OCI-LY1 (cell line): Measurements from ENCODE around the gene PRSS21.
A peak's percentile ranks its signal among the peaks of the same experiment; 100 is the strongest.

Experiments
- H2AFZ ChIP-seq: fragments of 200-600 bp; sonication (generic), shearing (Covaris generic); 2 replicates; pipeline ENCODE4 v1.6.0; 2014; ENCODE audit warnings: antibody characterized with exemption, mild to moderate bottlenecking, low read length
- H3F3A ChIP-seq: fragments of 200-600 bp; sonication (generic), shearing (Covaris generic); 2 replicates; pipeline ENCODE4 v1.6.0; 2014; ENCODE audit warnings: mild to moderate bottlenecking, antibody characterized with exemption, low read length, moderate library complexity; ENCODE audit not compliant: insufficient read depth
- H3K27ac ChIP-seq: fragments of 200-600 bp; sonication (generic); 2 replicates; pipeline ENCODE4 v1.5.1; 2014; ENCODE audit warnings: low read length, mixed run types, mild to moderate bottlenecking, low read depth; ENCODE audit not compliant: poor library complexity, severe bottlenecking
- H3K27me3 ChIP-seq: fragments of 200-600 bp; sonication (generic); 2 replicates; pipeline ENCODE4 v1.6.0; 2014; ENCODE audit warnings: antibody characterized with exemption, mild to moderate bottlenecking, low read length, moderate library complexity; ENCODE audit not compliant: insufficient read depth
- H3K36me3 ChIP-seq: fragments of 200-600 bp; sonication (generic); 2 replicates; pipeline ENCODE4 v1.6.1; 2014; ENCODE audit warnings: mild to moderate bottlenecking, antibody characterized with exemption, low read length, moderate library complexity, mixed read lengths; ENCODE audit not compliant: insufficient read depth
- H3K4me1 ChIP-seq: fragments of 200-600 bp; sonication (generic); 2 replicates; pipeline ENCODE4 v1.5.1; 2014; ENCODE audit warnings: mild to moderate bottlenecking, low read length, moderate library complexity; ENCODE audit not compliant: insufficient read depth, severe bottlenecking
- H3K4me2 ChIP-seq: fragments of 200-600 bp; sonication (generic), shearing (Covaris generic); 2 replicates; pipeline ENCODE4 v1.6.1; 2014; ENCODE audit warnings: low read length
- H3K4me3 ChIP-seq: fragments of 200-600 bp; sonication (generic); 2 replicates; pipeline ENCODE4 v1.5.1; 2014; ENCODE audit warnings: low read length, low read depth, mild to moderate bottlenecking, mixed read lengths; ENCODE audit not compliant: poor library complexity, severe bottlenecking
- H3K79me2 ChIP-seq: fragments of 200-600 bp; shearing (Covaris generic); 2 replicates; pipeline ENCODE4 v1.6.1; 2016; ENCODE audit warnings: mixed run types, low read length, mixed read lengths; ENCODE audit not compliant: insufficient read depth
- H3K9ac ChIP-seq: fragments of 200-600 bp; sonication (generic), shearing (Covaris generic); 2 replicates; pipeline ENCODE4 v1.6.1; 2014; ENCODE audit warnings: mild to moderate bottlenecking, low read length, mixed read lengths
- H3K9me2 ChIP-seq: fragments of 200-600 bp; sonication (generic), shearing (Covaris generic); 2 replicates; pipeline ENCODE4 v1.6.1; 2014; ENCODE audit warnings: low read depth, mild to moderate bottlenecking, low read length, mixed read lengths
- H3K9me3 ChIP-seq: fragments of 200-600 bp; shearing (Covaris generic); 2 replicates; pipeline ENCODE4 v1.6.1; 2014; ENCODE audit warnings: low read length, mixed read lengths
- H4K20me1 ChIP-seq: fragments of 200-600 bp; sonication (generic), shearing (Covaris generic); 2 replicates; pipeline ENCODE4 v1.6.0; 2016; ENCODE audit warnings: mild to moderate bottlenecking, low read length; ENCODE audit not compliant: insufficient read depth
- EZH2 ChIP-seq: fragments of 200-600 bp; sonication (generic), shearing (Covaris generic); IDR thresholded peaks from 2 replicates; pipeline ENCODE4 v1.8.0; 2017; ENCODE audit warnings: borderline replicate concordance, mixed run types, mild to moderate bottlenecking, antibody characterized with exemption, low read length, moderate library complexity, mixed read lengths
- TF ChIP-seq, protein P1 (sequence below): fragments of 200-600 bp; sonication (generic), shearing (Covaris generic); IDR thresholded peaks from 2 replicates; pipeline ENCODE4 v1.5.1; 2017; ENCODE audit warnings: mild to moderate bottlenecking, antibody characterized with exemption, low read length, moderate library complexity, mixed read lengths

The PRSS21 gene

DNA sequence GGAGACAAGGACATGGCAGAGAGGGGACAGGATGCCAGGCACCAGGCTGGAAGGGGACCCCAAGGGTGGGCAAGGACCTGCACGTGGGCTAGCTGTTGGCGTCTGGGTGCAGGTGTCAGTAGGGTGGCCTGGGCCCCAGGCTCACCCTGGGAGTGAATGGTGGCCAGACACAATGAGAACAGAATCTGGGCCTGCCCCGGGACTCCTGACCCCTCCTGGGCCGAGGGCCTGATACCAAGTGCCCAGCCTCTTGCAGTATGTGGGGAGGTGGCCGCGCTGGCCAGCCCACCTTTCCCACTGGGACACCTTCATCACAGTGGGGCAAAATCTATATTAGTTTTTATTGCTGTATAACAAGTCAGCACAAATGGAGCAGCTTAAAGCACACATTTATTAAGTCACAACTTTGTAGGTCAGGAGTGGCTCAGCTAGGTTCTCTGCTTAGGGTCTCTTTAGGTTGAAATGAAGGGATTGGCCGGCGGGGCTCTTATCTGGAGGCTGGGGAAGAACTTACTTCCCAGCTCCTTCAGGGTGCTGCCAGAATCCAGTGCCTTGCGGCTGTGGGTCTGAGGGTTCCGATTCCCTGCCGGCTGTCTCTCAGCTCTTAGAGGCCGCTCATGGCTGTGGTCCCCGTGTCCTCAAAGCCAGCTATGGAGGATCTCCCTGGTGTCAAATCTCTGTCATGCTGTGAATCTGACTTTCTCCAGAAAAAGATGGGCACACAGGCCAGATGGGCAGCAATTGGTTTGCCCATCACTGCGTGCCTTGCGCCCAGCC, 33.3 kb upstream of the PRSS21 start:
- Histone ChIP-seq H3K9me3 (no peaks in the 10 kb centered on the region), H4K20me1 (no peaks in the 10 kb centered on the region), H3K4me2 (no peak overlapping the region), H3K4me3 (no peak overlapping the region), H2AFZ (no peak overlapping the region), H3K9ac (no peak overlapping the region), H3K79me2 (no peaks in the 10 kb centered on the region), H3K27me3 (no peaks in the 10 kb centered on the region; the same call in 1 of the 2 replicates), H3K36me3 (no peaks in the 10 kb centered on the region; the same call in 1 of the 2 replicates), H3K4me1 (no peaks in the 10 kb centered on the region), H3F3A (no peaks in the 10 kb centered on the region), H3K9me2 (no peaks in the 10 kb centered on the region), H3K27ac (no peak overlapping the region)
- TF ChIP-seq EZH2: no peak
- TF ChIP-seq, protein P1, sequence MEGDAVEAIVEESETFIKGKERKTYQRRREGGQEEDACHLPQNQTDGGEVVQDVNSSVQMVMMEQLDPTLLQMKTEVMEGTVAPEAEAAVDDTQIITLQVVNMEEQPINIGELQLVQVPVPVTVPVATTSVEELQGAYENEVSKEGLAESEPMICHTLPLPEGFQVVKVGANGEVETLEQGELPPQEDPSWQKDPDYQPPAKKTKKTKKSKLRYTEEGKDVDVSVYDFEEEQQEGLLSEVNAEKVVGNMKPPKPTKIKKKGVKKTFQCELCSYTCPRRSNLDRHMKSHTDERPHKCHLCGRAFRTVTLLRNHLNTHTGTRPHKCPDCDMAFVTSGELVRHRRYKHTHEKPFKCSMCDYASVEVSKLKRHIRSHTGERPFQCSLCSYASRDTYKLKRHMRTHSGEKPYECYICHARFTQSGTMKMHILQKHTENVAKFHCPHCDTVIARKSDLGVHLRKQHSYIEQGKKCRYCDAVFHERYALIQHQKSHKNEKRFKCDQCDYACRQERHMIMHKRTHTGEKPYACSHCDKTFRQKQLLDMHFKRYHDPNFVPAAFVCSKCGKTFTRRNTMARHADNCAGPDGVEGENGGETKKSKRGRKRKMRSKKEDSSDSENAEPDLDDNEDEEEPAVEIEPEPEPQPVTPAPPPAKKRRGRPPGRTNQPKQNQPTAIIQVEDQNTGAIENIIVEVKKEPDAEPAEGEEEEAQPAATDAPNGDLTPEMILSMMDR: no peak

DNA sequence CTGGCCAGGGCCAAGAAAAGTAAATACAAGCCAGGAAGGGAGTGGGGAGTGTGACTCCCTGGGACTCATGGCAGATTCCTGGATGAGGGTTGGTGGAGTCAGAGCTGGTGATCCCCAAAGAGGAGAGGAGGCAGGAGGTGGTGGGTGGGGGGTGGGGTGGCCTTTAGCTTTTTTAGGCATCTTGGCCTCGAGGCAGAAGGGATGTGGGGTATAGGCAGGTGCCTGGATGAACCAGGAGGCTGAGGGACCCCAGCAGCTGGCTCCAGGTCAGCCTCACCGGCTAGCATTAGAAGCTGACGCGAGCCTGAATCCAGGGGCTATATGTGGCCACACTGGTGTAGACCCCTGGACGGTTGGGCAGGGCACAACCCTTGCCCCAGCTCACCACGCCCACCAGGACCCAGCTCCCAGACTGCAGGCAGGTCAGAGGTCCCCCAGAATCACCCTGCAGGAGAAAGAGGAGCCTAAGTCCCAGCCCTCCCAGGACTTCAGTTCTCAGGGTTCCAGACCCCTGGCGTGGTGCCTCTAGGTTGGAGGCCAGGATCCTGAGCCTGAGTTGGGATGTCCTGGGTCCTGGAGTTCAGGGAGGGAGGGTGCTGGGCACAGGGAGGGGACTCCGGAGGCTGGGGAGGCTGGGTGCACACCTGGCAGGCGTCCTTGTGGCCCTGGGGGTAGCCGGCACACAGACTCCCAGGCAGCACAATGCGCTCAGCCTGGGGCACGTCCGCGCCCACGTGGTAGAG, 32.5 kb upstream of the PRSS21 start:
- no peak overlapping the region for H2AFZ ChIP-seq
- no peak overlapping the region for H3K4me2 ChIP-seq
- no peaks in the 10 kb centered on the region for H3K36me3 ChIP-seq
- H3K9ac ChIP-seq: no peak overlapping the region
- no peak overlapping the region for H3K4me3 ChIP-seq
- no peaks in the 10 kb centered on the region for H3F3A ChIP-seq
- H3K9me2 ChIP-seq: no peaks in the 10 kb centered on the region
- H4K20me1 ChIP-seq: no peaks in the 10 kb centered on the region
- H3K9me3 ChIP-seq: no peaks in the 10 kb centered on the region
- H3K4me1 ChIP-seq: no peaks in the 10 kb centered on the region
- H3K27me3 ChIP-seq: no peaks in the 10 kb centered on the region; the same call in 1 of the 2 replicates
- TF ChIP-seq EZH2: no peak
- TF ChIP-seq, protein P1: no peak
- no peak overlapping the region for H3K27ac ChIP-seq
- no peaks in the 10 kb centered on the region for H3K79me2 ChIP-seq

DNA sequence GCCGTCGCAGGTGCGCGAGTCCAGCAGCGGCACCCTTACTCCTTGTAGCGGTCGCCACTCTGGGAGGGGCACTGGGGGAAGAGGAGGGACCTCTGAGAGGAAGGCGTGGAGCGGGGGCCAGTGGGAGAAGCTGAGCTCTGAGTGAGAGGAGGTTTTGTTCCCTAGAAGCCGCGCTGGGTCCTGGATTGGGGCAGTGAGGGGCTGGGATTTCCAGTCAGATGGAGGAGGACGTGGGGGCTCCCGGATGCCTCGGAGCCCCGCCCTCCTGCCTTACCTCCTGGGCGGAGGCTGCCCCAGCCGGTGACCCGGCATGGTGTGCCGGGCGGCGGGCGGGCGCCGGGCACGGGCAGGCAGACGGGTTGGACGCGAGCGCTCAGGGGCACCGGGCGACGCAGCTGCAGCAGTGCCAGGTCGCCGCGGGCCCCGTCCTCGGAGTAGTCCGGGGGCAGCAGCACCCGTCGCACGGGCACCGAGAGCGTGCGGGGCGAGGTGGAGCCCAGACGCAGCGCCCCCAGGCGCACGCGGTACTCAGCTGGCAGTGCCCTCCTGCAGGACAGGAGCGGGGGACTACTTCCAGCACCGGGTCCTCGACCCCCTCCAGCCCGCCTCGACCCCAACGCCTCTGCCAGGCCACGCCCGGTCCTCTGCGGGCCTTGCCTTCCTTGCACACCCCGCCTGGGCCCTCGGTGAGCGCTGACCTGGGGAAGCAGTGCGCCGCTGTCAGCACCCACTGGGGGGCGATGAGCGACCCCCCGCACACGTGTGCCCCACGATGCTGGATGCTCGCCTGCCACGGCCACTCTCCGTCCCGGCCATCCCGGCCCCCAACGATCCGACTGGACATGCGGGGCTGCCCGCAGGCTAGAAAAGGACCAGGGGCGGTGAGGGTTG, 31.7 kb upstream of the PRSS21 start:
- Histone ChIP-seq H3K9me2 (no peaks in the 10 kb centered on the region), H3K9ac (no peak overlapping the region), H3K79me2 (no peaks in the 10 kb centered on the region), H3K4me2 (no peak overlapping the region), H3K27ac (no peak overlapping the region), H2AFZ (no peak overlapping the region), H3K4me1 (no peaks in the 10 kb centered on the region), H3F3A (no peaks in the 10 kb centered on the region), H3K36me3 (no peaks in the 10 kb centered on the region), H3K4me3 (no peak overlapping the region), H3K9me3 (no peaks in the 10 kb centered on the region), H4K20me1 (no peaks in the 10 kb centered on the region), H3K27me3 (no peaks in the 10 kb centered on the region; the same call in 1 of the 2 replicates)
- TF ChIP-seq, protein P1: 0 out of 2 replicates have a peak, but pooled peaks have one; percentile 13
- no peak for TF ChIP-seq EZH2
